Dermis microvascular lymphatic vessel endothelial cell (primary cell): Measurements from ENCODE around the gene KAT6B. TPM values are rescaled to one million over a fixed set of nuclear protein-coding genes. Genes with fewer than 3 reads are reported as not detected.

Source experiments
- DNase-seq, 2 donors: peaks; one replicate each; pipeline versions ENCODE4 v3.0.0 to v3.0.0-alpha.2; 2010; ENCODE audit warnings: low read depth in 2 of 2
- total RNA-seq: library from RNA; depleted of rRNA; stranded (reverse); fragments of >200 nt; gene quantifications from 2 replicates; pipeline ENCODE4 v1.2.1, GENCODE V29; 2014

Gene KAT6B
- total RNA-seq, 1 donor from 2014 or later, result 10.8 TPM

GRCh38 chr10:74953214-74953613, 126.8 kb downstream of the KAT6B start:
- no peak for DNase-seq

DNA sequence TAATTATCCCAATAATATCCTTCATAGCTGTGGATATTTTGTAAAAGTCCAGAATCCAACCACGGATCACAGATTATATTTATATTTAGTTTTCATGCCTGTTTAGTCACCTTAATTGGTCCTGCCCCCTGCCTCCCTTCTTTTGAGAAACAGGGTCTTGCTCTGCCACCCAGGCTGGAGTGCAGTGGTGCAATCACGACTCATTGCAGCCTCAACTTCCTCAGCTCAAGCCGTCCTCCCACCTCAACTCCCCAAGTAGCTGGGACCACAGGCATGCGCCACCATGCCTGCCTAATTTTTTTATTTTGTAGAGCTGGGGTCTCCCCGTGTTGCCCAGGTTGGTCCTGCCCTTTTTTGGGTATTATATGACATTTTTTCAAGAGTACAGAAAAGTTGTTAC, 129.4 kb downstream of the KAT6B start:
- DNase-seq, result no peak

GRCh38 chr10:74956555-74957111, 130.2 kb downstream of the KAT6B start:
- no peak for DNase-seq

DNA sequence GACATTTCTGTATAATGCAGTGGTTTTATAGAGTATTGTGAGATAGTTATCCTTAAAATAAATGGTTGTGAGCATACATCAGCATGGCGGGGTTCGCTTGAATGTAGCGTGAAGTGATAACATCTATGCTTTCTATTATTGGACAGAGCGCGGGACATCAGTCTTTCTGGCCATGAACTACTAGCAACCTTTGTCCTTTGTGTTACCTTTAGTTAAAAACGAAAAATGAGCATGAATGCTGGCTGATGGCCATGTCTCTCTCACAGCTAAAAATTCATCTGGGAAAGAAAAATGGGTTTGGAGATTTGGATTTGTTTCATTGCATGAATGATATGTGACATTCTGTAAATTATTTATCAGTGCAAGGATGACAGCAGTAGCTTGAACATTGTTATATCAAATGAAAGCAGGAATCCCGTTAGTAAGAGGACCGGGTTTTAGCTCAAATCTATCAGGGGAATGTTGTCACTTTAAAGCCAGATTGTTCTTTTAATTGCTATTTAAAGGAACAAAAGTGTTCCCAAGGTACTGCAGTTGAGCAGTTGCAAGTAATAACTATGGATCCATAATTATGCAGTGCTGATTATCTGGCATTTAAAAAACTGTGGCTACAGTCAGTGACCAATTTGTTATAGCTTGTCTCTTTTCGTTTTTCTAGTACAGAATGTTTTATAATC, 131.0 kb downstream of the KAT6B start:
- peak in 1 of 2 donors; percentile 15 for DNase-seq

DNA sequence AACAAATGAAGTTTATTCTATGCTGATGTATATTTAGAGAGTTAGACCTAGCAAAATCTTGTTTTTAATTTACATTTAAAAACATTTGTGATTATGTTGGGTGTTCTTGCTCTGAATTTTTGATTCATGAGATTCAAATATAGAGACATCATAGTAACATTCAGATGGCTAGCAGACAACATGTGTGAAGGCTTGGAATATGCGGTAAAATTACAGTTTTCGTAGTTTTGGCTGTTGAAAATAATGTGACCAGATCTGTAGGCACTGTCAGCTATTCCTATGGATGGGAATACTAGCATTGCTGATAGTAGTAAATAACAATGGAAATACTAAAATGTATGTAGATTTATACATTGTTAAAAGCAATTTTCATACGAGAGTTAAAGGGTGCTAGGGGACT, 131.9 kb downstream of the KAT6B start:
- no peak for DNase-seq

DNA sequence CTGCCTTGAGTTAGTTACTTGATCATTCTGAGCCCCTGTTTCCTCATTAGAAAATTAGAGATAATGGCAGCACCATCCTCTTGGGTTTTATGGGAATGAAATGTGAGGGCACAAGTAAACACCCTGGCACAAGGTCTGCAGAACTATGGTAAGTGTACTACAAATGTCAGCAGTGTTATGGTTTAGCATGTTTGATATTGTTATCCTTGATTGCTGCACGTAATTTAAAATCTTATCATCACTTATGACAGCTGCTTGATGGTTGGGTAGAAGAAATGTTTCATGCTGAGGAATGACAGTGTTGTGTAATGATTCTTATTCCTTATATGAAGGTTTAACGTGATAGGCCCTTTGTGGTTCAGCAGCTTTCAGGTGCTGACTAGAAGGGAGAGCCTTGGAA, 134.3 kb downstream of the KAT6B start:
- no peak for DNase-seq

DNA sequence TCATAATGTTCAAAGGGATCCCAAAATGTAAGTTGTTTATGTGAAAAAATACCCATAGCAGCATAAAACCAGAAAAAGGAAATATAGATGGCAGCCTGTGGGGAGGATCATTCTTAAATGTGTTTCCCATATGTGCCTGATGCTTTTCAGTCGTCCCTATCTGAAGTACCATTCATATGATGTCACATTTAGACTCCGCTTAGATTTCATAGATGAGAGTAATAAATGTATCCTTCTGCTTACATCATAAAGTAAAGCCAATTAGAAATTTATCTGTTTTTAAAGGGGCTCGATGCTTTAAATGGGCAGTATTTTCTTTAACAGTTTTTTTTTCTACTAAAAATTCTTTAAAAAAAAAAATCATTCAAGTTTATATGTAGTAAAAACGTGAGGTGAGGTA, 136.1 kb downstream of the KAT6B start:
- DNase-seq, result no peak

GRCh38 chr10:74963549-74963948, 137.1 kb downstream of the KAT6B start:
- no peak for DNase-seq

DNA sequence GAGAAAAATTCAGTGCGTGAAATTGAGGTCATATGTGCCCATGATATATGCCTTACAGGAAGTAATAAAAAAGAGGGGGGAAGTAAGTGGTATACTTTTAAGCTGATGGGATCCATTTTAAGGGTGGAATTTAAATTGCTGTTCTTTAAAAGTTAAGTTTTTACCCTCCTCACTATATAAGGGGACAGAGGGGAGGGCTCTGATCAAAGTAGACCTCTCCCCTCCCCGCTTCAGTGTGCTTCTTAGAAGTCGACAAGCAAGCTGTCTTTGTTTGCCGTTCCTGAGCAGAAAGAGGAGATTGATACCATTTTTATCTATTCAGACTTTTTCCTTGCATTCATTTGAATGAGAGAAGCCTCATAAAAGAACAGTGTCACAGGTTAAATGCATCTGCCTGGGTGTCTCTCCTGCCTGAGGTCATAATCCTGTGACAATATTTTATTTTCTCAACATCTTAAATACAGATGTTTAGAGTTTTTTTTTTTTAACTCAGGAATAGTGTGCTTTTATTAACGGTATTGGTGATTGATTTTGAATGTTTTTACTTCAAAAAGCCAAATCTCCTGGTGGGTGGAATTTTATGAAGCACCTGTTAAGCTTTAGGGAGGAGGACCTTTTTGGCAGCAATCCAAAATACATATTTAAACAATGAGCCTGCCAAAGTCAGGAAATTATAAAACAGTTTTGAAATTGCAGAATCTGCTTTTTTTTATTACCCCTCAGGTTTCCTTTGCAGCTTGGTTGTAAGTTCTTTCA, 141.7 kb downstream of the KAT6B start:
- peak; percentile 65 to 77 for DNase-seq

DNA sequence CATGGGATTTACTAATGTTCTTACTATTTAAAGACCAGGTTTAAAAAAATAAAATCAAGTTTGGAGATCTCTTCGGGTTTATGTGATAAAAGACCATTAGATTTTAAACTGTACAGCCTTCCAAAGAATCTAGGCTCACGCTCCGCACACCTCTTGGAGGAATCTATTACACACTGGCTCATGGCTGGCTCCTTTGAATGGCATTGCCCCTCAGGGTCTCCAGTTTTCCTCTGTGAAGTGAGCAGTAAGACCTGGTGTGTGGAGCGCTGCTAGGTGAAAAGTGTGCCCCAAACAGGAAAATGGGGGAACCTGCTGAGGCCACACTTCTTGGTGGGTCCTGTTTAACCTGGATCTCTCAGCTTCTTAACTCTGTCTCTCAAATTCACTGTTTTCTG, 142.3 kb downstream of the KAT6B start:
- DNase-seq, result no peak

DNA sequence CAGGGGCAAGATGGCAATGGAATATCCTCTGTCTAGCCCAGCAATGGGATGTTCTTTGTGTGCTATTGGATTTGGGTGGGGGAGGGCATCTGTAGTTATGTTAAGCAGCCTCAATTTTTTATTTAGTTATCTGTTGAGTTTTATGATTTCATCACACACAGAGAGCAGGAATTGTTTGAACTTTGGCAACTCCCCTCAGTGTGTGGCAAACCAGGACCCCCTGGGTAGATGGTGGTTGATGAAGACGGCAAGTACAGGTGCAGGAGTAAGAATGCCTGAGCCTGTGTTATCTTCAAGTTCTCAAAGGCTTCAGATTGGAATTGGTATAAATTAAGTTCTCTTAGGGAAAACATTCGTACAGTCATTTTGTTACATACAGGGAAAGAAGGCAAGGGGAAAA, 142.7 kb downstream of the KAT6B start:
- DNase-seq, result no peak

DNA sequence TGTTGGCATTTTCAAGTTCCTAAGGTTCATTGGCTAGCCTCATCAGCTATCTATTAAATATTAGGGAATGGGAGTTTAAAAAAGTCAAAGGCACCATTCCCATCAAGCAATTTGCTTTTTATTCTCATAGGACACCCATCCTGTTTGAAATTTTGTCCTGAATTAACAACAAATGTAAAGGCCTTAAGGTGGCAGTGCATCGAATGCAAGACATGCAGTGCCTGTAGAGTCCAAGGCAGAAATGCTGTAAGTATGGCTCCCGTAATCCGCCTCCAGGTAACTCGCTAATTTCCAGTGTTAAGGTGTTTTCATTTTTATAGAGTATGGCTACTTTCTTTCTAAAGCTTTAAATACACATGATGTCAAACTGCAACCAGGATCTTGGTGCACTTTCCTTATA, 143.1 kb downstream of the KAT6B start:
- no peak for DNase-seq

- DNase-seq, result no peak
Measured at GRCh38 chr10:74973741-74974392, 147.5 kb downstream of the KAT6B start.

GRCh38 chr10:74975758-74976157, 149.4 kb downstream of the KAT6B start:
- no peak for DNase-seq

DNA sequence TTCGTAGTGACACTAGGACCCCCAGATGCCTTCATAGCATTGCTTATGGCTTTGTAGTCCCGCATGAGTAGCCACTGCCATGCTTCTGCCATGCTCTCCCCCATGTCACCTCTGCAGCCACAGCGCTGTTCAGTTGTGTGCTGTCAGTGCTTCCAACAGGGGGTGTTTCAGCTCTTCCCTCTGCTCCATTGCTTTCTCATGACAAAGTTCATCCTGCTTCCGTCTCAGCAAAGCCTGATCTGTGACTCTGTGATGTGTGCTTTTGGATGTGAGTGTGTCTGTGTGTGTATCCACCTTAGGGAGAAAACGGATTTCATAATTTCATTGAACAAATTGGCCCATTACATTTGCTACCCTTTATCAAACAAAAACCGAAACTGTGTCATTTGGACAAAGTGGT, 150.2 kb downstream of the KAT6B start:
- no peak for DNase-seq

DNA sequence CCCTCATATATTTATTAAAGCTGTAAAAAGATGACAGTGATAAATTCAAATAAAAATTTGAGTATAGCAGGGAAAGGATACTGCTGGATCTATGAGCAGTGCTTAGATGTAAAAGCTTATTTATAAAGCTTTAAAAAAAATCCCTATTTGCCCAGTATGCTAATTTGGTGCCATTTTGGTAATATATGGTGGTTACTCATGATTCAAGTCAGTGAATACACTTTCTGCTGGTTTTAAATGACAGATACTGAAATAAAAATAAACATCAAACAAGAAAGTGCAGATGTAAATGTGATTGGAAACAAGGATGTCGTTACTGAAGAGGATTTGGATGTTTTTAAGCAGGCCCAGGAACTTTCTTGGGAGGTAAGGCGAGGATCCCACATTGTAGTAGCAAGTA, 150.7 kb downstream of the KAT6B start:
- DNase-seq, result no peak

DNA sequence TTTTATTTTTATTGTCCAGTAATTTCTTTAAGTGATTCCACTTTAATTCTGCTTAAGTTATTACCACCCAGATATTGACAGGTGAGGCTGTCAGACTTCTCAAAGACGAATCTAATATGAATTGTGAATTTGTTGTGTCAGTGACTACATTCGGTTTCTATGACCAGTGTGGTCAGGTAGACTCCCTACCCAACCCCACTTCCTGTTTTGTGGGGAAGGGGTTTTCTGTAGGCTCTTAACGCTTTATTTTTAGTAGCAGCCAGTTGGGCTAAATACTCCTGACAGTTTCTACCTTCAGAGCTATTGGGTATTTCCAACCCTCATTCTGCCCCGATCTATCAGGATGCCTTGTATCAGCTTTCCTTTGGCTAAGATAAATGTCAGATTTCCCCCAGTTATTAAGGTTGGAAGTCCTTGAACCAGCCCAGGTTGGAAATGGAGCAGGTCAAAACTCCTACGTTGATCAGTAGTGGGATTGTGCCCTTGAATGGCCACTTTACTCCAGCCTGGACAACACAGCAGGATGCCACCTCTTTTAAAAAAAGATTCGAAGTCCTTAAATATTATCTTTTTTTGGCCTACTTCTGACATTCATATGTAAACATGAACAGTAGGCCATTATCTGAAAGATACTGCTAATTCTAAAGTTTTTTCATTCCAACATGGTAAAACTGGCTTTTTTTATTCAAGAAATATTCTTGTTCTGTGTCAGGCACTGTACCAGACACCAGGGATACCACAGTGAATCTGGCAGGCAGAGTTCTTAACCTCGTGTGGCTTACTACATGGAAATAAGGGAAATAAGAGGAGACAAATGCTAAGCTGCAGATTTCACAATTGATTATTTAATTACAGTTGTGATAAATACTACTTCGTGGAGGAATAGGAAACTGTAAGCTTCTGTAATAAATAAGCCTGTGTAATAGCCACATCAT, 151.8 kb downstream of the KAT6B start:
- no peak for DNase-seq

GRCh38 chr10:74981831-74982633, 155.6 kb downstream of the KAT6B start:
- no peak for DNase-seq

DNA sequence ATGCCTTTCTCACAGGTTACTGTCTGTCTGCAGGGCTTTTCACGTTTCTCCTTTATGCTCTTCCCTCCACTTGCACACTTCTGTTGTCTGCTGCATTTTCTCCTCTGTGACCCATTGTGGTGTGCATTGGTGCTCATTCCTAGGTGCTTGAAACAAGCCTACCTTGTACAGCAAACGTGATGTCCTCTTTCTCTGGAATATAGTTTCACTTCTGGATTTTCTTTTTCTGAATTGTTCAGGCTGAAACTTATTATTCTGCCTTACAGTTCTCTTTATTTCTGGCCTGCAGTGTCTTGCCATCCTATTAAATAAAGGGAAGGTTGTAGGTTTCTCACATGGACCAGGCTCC, 156.2 kb downstream of the KAT6B start:
- DNase-seq, result no peak

GRCh38 chr10:74983383-74983782, 157.0 kb downstream of the KAT6B start:
- no peak for DNase-seq
